ENCODE results near the gene COL7A1.
"Not testable (repeated sequence)": the region's sequence is repeated elsewhere in the genome, so short reads cannot be mapped to it uniquely, and the experiment has no call there.

COL7A1 gene

DNA sequence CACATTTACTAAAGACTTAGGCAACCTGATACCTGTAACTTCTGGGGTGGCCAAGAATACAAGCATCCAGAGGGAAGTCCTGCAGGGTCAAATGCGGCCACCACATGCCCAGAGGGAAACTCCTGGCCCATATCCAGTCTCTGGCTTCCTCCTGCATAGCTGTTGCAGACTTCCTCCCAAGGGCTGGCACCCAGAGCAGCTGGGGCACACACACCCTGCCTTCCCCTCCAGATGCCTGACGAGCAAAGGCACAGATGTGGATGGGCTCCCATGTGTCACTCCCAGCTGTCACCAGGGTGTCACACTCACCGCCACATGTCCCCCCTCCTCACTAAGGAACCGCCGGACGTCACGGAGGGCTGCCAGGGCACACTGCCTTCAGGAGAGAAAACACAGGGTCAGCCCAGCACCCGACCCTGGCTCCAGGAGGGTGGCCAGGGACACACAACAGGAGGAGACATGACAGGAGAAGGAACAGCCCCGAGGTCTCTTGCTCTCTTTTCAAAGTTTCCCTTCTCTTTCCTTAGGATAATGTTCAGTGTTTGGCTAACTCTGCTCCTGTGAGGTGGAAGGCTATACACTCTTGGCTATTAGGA lies 51.8 kb downstream of the COL7A1 start:
- DNase-seq (ENCODE audit: low read depth) = no peak

DNA sequence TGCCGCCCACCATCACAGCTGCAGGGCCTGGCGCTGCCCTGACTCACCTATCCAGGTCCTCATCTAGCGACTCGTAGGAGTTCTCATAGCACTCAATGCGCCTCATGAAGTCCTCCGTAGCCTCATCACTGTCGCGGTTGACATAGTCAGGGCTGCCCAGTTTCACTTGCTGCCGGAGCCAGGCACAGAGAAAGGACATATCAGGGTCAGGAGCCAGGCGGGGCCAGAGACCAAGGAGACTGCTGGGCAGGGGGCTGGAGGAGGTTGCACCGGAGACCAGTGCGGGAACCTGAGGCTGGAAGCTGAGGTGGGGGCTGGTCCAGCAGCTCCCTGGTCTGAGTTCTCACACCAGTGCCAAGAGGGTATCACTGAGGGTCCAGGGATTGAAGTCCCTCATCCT lies 56.7 kb downstream of the COL7A1 start:
- no peak for DNase-seq (ENCODE audit: low read depth)

DNA sequence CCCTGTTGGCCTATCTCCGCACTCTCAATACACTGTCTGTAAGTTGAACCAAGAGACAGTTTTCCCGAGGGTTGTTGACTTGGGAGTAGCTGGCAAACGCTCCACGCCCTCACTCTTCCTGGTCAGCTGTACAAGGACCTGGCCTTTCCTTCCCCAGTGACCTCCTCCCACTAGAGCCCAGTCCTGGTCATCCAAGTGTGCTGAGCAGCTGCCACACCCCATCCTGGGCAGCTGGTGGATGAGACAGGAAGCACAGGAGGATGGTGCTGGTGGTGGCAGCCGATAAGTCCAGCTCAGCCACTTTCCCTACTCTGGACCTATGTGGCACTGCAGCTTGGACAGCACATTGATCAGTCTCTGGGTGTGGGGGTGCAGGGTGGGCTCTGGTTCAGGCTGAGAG lies 58.3 kb downstream of the COL7A1 start:
- DNase-seq (ENCODE audit: low read depth) = no peak

DNA sequence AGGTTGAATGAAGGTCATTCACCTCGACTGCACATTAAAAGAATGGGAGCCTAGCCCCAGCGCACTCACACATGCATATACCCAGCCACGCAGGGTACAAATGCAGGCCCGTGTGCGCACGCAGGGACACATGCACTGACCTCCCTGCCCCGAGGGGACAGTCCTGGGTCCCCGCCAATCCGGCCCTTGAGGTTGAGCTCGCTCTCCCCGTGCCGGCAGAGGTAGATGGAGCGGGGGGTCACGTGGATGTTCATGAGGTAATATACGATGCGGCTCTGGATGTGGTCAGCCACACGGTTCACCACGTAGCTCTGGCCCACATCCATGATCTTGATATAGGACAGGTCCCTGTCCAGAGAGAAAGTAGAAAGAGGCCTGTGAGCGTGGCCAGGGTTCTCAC lies 59.0 kb downstream of the COL7A1 start:
- DNase-seq (ENCODE audit: low read depth) = no peak

DNA sequence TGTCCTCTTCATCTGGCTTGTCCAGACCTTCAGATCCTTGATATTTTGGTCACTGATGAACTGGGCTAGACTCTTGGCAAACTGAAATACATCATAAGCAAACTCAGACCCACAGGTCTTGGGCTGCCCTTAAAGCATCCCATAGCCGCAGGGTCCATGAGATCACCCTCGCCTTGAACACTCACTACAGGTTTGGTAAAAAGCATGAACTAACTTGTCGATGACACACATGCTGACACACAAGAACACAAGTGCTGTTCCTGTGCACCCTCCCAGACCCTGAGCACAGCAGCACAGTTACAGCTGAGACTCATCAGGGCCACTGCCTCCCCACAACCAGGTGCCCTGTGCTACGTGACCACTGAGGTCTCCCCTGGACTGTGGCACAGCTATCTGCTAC lies 59.6 kb downstream of the COL7A1 start:
- DNase-seq (ENCODE audit: low read depth) = no peak

DNA sequence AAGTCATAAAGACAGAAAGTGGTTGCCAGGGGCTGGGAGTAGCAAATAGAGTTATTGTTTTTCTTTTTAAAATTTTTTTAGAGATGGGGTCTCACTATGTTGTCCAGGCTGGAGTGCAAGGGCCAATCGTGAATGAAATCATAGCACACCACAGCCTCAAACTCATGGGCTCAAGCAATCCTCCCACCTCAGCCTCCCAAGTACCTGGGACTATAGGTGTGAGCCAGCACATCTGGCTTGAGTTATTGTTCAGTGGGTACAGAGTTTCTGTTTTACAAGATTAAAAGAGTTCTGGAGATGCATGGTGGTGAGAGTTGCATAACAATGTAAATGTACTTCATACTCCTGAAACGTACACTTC lies 62.2 kb downstream of the COL7A1 start:
- DNase-seq (ENCODE audit: low read depth) = no peak

DNA sequence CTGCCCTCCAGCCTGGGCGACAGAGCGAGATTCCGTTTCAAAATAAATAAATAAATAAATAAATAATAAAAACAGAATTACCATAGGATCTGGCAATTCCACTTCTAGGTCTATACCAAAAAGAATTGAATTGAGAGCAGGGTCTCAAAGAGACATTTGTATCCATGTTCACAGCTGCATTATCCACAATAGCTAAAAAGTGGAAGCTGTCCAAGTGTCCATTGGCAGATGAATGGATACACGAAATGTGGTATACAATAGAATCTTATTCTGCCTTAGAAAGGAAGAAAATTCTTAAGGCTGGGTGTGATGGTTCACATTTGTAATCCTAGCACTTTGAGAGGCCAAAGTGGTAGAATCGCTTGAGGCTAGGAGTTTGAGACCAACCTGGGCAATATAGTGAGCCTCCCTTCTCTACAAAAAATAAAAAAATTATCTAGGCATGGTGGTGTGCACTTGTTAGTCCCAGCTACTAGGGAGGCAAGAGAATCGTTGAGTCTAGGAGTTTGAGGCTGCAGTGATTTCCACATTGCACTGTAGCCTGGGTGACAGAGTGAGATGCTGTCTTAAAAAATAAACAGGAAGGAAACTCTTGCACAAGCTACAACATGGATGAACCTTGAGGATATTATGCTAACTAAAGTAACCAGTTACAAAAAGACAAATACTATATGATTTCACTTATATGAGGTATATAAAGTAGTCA lies 62.7 kb downstream of the COL7A1 start:
- peak; percentile 7 for DNase-seq (ENCODE audit: low read depth)

DNA sequence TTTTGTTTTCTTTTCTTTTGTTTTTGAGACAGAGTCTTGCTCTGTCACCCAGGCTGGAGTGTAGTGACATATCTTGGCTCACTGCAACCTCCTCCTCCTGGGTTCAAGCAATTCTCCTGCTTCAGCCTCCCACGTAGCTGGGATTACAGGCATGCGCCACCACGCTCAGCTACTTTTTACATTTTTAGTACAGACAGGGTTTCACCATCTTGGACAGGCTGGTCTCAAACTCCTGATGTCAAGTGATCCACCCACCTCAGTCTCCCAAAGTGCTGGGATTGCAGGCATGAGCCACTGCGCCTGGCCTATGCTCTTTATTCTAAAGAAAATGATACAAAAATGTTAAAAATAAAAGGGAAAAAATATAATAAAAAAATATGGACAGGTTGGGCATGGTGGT lies 64.4 kb downstream of the COL7A1 start:
- DNase-seq (ENCODE audit: low read depth) = not testable (repeated sequence)

DNA sequence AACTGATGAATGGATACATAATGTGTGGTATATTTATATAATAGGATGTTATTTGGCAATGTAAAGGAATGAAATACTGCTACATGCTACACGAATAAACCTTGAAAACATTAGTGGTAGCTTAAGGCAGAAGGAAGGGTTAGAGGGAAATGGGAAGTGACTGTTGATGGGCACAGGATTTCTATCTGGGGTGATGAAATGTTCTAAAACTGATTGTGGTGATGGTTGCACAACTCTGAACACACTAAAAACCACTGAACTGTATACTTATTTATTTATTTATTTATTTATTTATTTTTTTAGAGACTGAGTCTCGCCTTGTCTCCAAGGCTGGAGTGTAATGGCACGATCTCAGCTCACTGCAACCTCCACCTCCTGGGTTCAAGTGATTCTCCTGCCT lies 66.4 kb downstream of the COL7A1 start:
- peak; percentile 84 for DNase-seq (ENCODE audit: low read depth)

DNA sequence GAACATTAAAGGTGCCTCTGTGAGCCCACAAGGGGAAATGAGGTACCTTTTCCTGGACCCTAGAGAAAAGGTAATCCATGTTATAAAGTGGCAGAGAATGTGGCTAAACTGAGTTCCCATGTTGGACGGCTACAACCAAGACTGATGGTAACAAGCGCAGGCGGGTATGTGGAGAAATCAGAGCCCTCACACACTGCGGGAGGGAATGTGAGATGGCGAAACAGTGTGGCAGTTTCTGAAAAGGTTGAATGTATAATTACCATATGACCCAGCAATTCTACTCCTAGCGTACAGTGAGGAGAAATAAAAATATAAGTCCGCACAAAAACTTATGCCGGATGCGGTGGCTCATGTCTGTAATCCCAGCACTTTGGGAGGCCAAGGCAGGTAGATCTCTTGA lies 67.1 kb downstream of the COL7A1 start:
- no peak for DNase-seq (ENCODE audit: low read depth)

DNA sequence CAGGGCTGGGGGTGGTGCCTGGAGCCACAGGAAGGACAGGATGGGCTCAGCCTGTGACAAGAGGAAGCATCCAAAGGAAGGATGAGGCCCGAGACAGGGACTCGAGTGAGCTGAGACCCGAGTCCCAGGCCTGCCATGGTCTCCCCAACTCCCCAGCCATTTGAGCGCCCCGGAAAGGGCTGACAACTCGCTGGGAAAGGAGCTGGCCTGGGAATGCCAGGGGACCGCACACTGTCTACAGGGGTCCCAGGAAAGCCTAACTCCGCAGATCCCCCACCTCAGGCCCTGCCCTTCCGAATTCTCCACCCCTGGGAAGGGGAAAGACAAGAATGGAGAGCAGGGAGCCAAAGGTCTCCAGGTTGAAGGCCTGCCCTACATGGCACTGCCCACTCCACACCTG lies 70.2 kb downstream of the COL7A1 start:
- DNase-seq (ENCODE audit: low read depth) = no peak

DNA sequence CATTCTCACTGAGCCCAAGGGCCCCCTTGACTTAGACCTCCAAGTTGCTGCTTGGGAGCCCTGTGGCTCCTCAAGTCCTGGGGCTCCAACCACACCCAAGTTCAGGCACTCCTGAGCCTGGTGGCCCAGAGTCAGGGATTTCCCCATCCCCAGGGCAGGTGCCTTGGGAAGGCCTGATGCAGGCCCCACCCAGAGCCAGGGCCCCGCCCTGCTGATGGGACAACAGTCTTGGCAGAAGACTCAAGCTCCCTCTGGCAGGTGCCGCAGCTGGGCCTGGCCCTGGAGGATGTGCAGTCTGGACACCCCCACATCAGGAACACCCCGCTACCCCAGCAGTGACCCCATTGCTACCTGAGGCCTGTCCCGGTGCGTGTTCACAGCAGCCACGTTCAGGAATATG lies 73.5 kb downstream of the COL7A1 start:
- DNase-seq (ENCODE audit: low read depth) = no peak

DNA sequence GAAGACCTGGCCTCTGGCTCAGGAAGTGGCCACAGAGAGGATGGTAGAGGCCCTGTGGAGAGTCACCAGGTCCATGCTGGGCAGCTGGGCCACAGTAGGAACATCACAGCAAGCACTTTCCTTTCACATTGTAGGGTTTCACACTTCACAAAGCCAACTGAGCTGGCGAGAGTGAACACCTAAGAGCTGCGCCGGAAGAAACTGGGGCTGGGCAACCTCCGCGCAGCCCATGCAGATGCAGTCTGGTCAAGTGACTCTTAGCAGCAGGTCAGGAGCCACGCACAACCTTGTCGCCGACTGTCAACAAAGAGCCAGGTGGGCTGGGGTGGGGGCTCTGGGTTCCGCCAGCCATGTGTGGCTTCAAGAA lies 75.9 kb downstream of the COL7A1 start:
- DNase-seq (ENCODE audit: low read depth) = no peak

DNA sequence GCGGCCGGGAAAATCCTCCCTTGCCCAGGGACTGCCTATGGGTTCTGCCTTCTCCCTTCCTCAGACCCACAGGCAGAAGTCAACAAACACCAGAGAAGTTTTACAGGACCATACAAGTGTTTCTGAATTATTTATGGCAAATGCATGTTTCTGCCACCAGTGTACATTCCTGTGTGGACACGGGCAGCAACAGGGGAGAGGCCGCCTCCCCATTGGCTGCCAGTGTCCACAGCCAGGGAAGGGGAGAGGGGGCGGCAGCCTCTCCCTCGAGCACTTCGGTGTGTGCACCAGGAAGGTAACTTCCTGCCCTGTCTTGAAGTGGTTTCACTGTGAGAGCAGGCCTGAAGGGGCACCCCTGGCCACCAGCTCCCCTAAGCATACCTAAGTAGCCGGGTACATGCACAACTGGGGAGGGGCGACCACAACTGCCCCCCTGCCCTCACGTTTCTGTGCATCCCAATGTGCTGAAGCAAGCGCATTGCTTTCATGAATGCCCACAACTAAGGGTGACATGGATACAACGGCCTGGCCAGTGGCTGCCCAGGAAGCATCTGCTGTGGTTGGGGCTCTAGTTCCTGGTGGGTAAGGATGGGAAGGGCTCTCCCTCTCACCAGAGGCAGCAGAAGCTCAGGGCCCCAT lies 76.4 kb downstream of the COL7A1 start:
- DNase-seq (ENCODE audit: low read depth) = no peak

DNA sequence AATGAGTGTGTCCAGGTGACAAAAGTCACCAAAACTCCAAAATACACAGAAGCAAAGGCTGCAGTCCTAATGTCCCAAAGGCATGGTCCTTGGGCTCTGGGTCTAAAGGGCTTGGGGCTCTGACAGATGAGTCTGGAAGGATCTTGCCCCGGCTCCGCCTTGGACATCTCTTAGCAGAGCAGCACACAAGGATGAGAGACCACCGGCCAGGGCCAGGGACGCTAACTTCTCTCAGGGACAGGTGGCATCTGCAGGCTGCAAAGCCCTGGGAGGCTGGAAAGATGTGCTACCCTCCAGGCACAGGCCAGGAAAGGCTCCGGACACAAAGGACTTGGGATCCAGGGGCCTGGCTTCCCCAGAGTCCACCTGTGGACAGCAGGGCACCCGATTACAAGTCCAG lies 77.1 kb downstream of the COL7A1 start:
- DNase-seq (ENCODE audit: low read depth) = no peak

DNA sequence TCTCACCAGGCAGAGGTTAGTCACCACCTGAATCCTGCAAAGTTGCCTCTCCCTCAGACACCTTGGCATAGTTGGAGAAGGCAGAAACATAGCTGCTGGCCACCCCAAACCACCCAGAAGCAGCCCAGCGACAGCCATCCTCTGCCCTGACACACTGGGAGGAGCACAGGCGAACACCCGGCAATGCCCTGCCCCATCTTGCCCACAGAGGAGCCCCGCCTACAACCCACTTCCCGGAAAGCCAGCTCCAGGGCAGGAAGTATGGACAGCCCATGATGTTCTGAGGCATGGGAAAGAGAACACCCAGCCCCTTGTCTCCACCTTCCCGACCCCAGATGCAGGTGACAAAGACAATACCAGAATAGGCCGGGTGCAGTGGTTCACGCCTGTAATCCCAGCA lies 78.6 kb downstream of the COL7A1 start:
- DNase-seq (ENCODE audit: low read depth) = no peak

DNA sequence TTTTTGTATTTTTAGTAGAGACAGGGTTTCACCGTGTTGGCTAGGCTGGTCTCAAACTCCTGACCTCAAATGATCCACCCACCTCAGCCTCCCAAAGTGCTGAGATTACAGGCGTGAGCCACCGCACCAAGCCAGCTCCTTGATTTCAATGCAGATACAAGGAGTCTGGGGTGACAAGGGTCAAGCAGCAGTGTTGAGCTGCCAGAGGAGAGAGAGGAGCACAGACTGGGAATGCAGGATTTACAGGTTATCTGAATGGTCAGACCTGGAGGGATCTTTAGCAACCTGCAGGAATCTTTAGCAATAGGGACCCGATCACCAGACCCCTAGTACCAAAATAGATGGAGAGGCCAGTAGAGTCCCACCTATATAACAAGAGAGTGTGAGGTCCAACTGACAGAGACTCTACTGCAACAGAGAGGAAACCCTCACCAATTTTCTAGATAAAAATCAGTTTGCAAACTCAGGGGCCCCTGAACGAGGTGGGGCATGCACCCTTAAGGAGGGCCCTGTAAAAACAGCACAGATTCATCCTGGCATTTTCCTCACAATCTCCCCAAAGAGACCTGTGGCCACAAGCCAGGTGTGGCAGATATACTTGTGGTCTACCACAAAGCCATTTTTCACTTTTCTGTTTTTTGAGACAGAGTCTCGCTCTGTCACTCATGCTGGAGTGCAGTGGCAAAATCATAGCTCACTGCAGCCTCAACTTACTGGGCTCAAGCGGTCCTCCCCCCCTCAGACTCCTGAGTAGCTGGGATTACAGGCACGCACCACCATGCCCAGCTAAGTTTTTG lies 80.5 kb downstream of the COL7A1 start:
- DNase-seq (ENCODE audit: low read depth) = no peak
